Tibial nerve (tissue), 3 donors: Measurements from ENCODE around the gene GOLGA6L7.
"Not testable (repeated sequence)": the region's sequence is repeated elsewhere in the genome, so short reads cannot be mapped to it uniquely, and the experiment has no call there.

Experiments used
- CTCF ChIP-seq, 5 experiments: fragments of 200-600 bp in 3 of 5; fragments of 450-650 bp in 2 of 5; sonication (generic) in 3 of 5; IDR thresholded peaks; one replicate each; pipeline ENCODE4 v1.5.1; 2016 to 2019; ENCODE audit warnings: antibody characterized with exemption in 5 of 5, mild to moderate bottlenecking in 3 of 5, moderate library complexity in 2 of 5
- POLR2A ChIP-seq, 2 donors: fragments of 450-650 bp; IDR thresholded peaks; one replicate each; pipeline ENCODE4 v1.6.1; 2017; ENCODE audit warnings: antibody characterized with exemption in 2 of 2, mild to moderate bottlenecking in 2 of 2, moderate library complexity in 2 of 2

DNA sequence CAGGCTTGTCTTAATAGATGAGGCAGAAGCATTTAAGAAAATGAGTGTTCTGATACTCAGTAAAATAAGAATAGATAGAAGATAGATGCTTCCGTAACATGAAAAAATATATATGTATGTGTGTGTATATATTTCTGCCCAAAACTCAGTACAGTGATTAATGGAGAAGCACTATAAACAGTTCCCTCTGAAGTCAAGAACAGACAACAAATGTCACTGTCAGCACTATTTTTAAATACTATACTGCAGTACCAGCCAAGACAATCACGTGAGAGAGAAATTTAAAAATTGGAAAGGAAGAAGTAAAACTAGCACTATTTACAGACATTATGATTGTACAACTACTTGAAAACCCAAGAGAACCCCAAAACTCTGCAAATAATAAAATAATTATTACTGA, 27.0 kb downstream of the GOLGA6L7 start:
- not testable (repeated sequence) for TF ChIP-seq CTCF, POLR2A (IDR thresholded peaks at IDR 0.05)
